HCT116 (cell line): ENCODE data around the gene ITGBL1. TPM values are rescaled to one million over a fixed set of nuclear protein-coding genes. Genes with fewer than 3 reads are reported as not detected.

Source experiments
- ATAC-seq: fragments of 200-7000 bp; cut with Tn5 transposase; 2 replicates; pipeline ENCODE4 v1.9.1; 2020; ENCODE audit warnings: mild to moderate bottlenecking, moderate library complexity
- BruUV-seq: library from RNA; stranded (reverse); fragments of 400-500 nt; replicated peaks from 2 replicates; lab custom pipeline; 2021; lab: Mats Ljungman, UMichigan
- CTCF ChIA-PET: fragments of 300-600 bp; sonication (Branson Sonifier 250); formaldehyde crosslinking; loops from one replicate; lab custom pipeline; 2021; ENCODE audit warnings: antibody characterized with exemption; lab: Charles Lee
- POLR2A ChIA-PET: fragments of 300-600, 350-600 bp; sonication (Branson Sonifier 250); formaldehyde crosslinking; loops from one replicate; lab custom pipeline; 2021; ENCODE audit warnings: antibody characterized with exemption; lab: Charles Lee
- RAD21 ChIA-PET, 2 experiments: fragments of 300-600 bp; sonication (Branson Sonifier 250); formaldehyde crosslinking; loops; one replicate each; lab custom pipeline; 2023; ENCODE audit warnings: low total read pairs in 2 of 2; ENCODE audit not compliant: uncharacterized antibody in 2 of 2, unreplicated experiment in 2 of 2, low non-redundant PET in 1 of 2; lab: Charles Lee
- DNase-seq: peaks from one replicate; pipeline ENCODE4 v3.0.0-alpha.2; 2010; ENCODE audit warnings: low read depth, low spot score
- H2AFZ ChIP-seq: fragments of 200-600 bp; shearing (Covaris generic), sonication (generic); 2 replicates; pipeline ENCODE4 v1.6.1; 2017; ENCODE audit warnings: low read depth, mixed run types, mixed read lengths, antibody characterized with exemption, low read length; ENCODE audit not compliant: poor library complexity, severe bottlenecking
- H3K27ac ChIP-seq: 2 replicates; pipeline ENCODE4 v1.5.1; 2012; ENCODE audit warnings: low read depth, low read length
- H3K27me3 ChIP-seq: fragments of 200-600 bp; sonication (generic); 2 replicates; pipeline ENCODE4 v1.6.1; 2016; ENCODE audit warnings: mixed run types, low read length, mixed read lengths; ENCODE audit not compliant: insufficient read depth
- H3K36me3 ChIP-seq, 2 experiments: fragments of 200-500 bp in 1 of 2; fragments of 200-600 bp in 1 of 2; sonication (Bioruptor generic) in 1 of 2; sonication (generic) in 1 of 2; 2 replicates each; pipeline versions ENCODE4 v1.5.1 to v1.6.1; 2014 to 2016; ENCODE audit warnings: low read length in 2 of 2, inconsistent platforms in 1 of 2, mixed read lengths in 1 of 2, mixed run types in 1 of 2; ENCODE audit not compliant: insufficient read depth in 2 of 2, control insufficient read depth in 1 of 2
- H3K4me1 ChIP-seq, 2 experiments: fragments of 200-600 bp in 1 of 2; sonication (generic) in 1 of 2; 2 replicates each; pipeline versions ENCODE4 v1.5.1 to v1.6.1; 2012 to 2017; ENCODE audit warnings: low read length in 2 of 2, inconsistent platforms in 1 of 2, mild to moderate bottlenecking in 1 of 2, mixed read lengths in 1 of 2, mixed run types in 1 of 2, moderate library complexity in 1 of 2; ENCODE audit not compliant: insufficient read depth in 2 of 2, control insufficient read depth in 1 of 2
- H3K4me2 ChIP-seq: fragments of 200-600 bp; sonication (generic); 2 replicates; pipeline ENCODE4 v1.6.1; 2017; ENCODE audit warnings: mixed run types, low read length, mixed read lengths
- H3K4me3 ChIP-seq, 2 experiments: fragments of 200-600 bp in 1 of 2; sonication (generic) in 1 of 2; replicated peaks in 1 of 2; 2 replicates each; pipeline ENCODE4 v1.5.1; 2011 to 2016; ENCODE audit warnings: low read length in 2 of 2, control low read depth in 1 of 2, low read depth in 1 of 2, mild to moderate bottlenecking in 1 of 2, mixed read lengths in 1 of 2, mixed run types in 1 of 2
- H3K79me2 ChIP-seq: fragments of 200-600 bp; sonication (generic); 2 replicates; pipeline ENCODE4 v1.6.1; 2017; ENCODE audit warnings: mild to moderate bottlenecking, mixed run types, low read length, moderate library complexity, mixed read lengths; ENCODE audit not compliant: insufficient read depth
- H3K9ac ChIP-seq: fragments of 200-600 bp; sonication (generic); 2 replicates; pipeline ENCODE4 v1.6.1; 2016; ENCODE audit warnings: low read length, mixed read lengths
- H3K9me2 ChIP-seq: fragments of 200-600 bp; sonication (generic), shearing (Covaris generic); 2 replicates; pipeline ENCODE4 v1.6.1; 2017; ENCODE audit warnings: mixed run types, mild to moderate bottlenecking, moderate library complexity; ENCODE audit not compliant: insufficient read depth
- H3K9me3 ChIP-seq, 2 experiments: fragments of 200-500 bp in 1 of 2; fragments of 200-600 bp in 1 of 2; sonication (Bioruptor generic) in 1 of 2; sonication (generic) in 1 of 2; 2 replicates each; pipeline ENCODE4 v1.6.1; 2014 to 2017; ENCODE audit warnings: low read length in 2 of 2, mixed read lengths in 2 of 2, inconsistent platforms in 1 of 2, low read depth in 1 of 2, mild to moderate bottlenecking in 1 of 2, mixed run types in 1 of 2, moderate library complexity in 1 of 2; ENCODE audit not compliant: control insufficient read depth in 1 of 2, insufficient read depth in 1 of 2
- H4K20me1 ChIP-seq: fragments of 200-600 bp; sonication (generic), shearing (Covaris generic); 2 replicates; pipeline ENCODE4 v1.6.1; 2017; ENCODE audit warnings: mixed run types, mild to moderate bottlenecking, moderate library complexity; ENCODE audit not compliant: insufficient read depth
- CBX3 ChIP-seq: IDR thresholded peaks from 2 replicates; pipeline ENCODE4 v1.6.1; 2012; ENCODE audit warnings: low read depth
- CEBPB ChIP-seq: IDR thresholded peaks from 2 replicates; pipeline ENCODE4 v1.6.1; 2012; ENCODE audit warnings: low read depth
- EGR1 ChIP-seq: IDR thresholded peaks from 2 replicates; pipeline ENCODE4 v1.6.1; 2012; ENCODE audit warnings: low read depth
- FOSL1 ChIP-seq: IDR thresholded peaks from 2 replicates; pipeline ENCODE4 v1.6.1; 2012; ENCODE audit warnings: low read depth
- JUND ChIP-seq: IDR thresholded peaks from 2 replicates; pipeline ENCODE4 v1.6.1; 2012
- POLR2A ChIP-seq: IDR thresholded peaks from 2 replicates; pipeline ENCODE4 v1.7.0; 2011; ENCODE audit warnings: borderline replicate concordance; ENCODE audit not compliant: insufficient read depth, insufficient read length; ENCODE audit errors: extremely low read depth
- POLR2AphosphoS5 ChIP-seq: IDR thresholded peaks from 2 replicates; pipeline ENCODE4 v1.6.1; 2011; ENCODE audit warnings: mild to moderate bottlenecking, low read depth, low read length, moderate library complexity
- RAD21 ChIP-seq: IDR thresholded peaks from 2 replicates; pipeline ENCODE4 v1.6.1; 2012; ENCODE audit warnings: low read depth, mild to moderate bottlenecking
- SP1 ChIP-seq: IDR thresholded peaks from 2 replicates; pipeline ENCODE4 v1.6.1; 2012; ENCODE audit warnings: low read depth
- SRF ChIP-seq: IDR thresholded peaks from 2 replicates; pipeline ENCODE4 v1.6.1; 2012; ENCODE audit warnings: low read depth
- TCF7L2 ChIP-seq: IDR thresholded peaks from 2 replicates; pipeline ENCODE4 v1.7.0; 2011; ENCODE audit warnings: borderline replicate concordance, inconsistent platforms; ENCODE audit not compliant: insufficient read depth, insufficient read length; ENCODE audit errors: extremely low read depth
- ZNF274 ChIP-seq: fragments of 200-500 bp; sonication (Bioruptor generic); IDR thresholded peaks from 2 replicates; pipeline ENCODE4 v1.6.1; 2014; ENCODE audit warnings: mild to moderate bottlenecking, low read depth, low read length, inconsistent platforms
- intact Hi-C: fragments of 100-400 bp; cut with micrococcal nuclease; formaldehyde crosslinking; loops from 2 replicates; pipeline ENCODE4 v1.10.0; 2022
- total RNA-seq: library from RNA; stranded (reverse); gene quantifications from one replicate; pipeline ENCODE4 v1.2.1, GENCODE V29; 2021; ENCODE audit not compliant: unreplicated experiment
- TF ChIP-seq, protein P1 (sequence below): IDR thresholded peaks from 2 replicates; pipeline ENCODE4 v1.6.1; 2012
- TF ChIP-seq, protein P2 (sequence below): IDR thresholded peaks from 2 replicates; pipeline ENCODE4 v1.6.1; 2011; ENCODE audit warnings: mild to moderate bottlenecking, low read length, moderate library complexity; ENCODE audit not compliant: insufficient replicate concordance; ENCODE audit errors: extremely low read depth
- TF ChIP-seq, protein P3 (sequence below): IDR thresholded peaks from 2 replicates; pipeline ENCODE4 v1.6.1; 2012; ENCODE audit warnings: low read depth
- TF ChIP-seq, protein P4 (sequence below), 3 experiments: fragments of 200-600 bp in 1 of 3; sonication (generic) in 1 of 3; IDR thresholded peaks in 2 of 3; conservative IDR thresholded peaks in 1 of 3; 2 replicates each; pipeline ENCODE4 v1.5.1; 2012 to 2017; ENCODE audit warnings: low read depth in 2 of 3, low read length in 2 of 3, antibody characterized with exemption in 1 of 3, borderline replicate concordance in 1 of 3, control low read depth in 1 of 3, mild to moderate bottlenecking in 1 of 3, mixed read lengths in 1 of 3, mixed run types in 1 of 3, moderate library complexity in 1 of 3; ENCODE audit not compliant: insufficient read depth in 1 of 3

The ITGBL1 gene
- total RNA-seq, 1 experiment from 2014 or later, result 0.66 TPM

DNA sequence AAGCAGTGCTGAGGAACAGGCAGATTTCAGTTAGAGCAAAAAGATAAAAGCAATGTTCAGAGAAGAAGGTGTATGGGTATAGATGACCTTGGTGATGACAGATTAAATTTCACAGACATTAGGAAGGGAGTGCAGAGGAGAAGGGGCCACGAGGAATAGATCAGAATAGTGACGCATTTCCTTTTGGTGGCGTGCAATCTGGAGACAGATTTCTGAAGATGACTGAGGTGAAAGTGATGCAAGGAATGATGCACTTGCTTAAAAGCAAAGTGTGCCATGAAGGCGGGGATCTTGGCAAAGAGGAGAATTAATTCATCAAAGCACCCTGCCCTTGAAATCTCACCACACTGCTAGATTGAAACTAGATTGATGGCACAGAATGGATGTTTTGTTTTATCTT, 202.4 kb downstream of the ITGBL1 start (continued):
- TF ChIP-seq CBX3 (no peak), SP1 (no peak)
- TF ChIP-seq, protein P1, sequence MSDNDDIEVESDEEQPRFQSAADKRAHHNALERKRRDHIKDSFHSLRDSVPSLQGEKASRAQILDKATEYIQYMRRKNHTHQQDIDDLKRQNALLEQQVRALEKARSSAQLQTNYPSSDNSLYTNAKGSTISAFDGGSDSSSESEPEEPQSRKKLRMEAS, result no peak
- TF ChIP-seq, protein P2, sequence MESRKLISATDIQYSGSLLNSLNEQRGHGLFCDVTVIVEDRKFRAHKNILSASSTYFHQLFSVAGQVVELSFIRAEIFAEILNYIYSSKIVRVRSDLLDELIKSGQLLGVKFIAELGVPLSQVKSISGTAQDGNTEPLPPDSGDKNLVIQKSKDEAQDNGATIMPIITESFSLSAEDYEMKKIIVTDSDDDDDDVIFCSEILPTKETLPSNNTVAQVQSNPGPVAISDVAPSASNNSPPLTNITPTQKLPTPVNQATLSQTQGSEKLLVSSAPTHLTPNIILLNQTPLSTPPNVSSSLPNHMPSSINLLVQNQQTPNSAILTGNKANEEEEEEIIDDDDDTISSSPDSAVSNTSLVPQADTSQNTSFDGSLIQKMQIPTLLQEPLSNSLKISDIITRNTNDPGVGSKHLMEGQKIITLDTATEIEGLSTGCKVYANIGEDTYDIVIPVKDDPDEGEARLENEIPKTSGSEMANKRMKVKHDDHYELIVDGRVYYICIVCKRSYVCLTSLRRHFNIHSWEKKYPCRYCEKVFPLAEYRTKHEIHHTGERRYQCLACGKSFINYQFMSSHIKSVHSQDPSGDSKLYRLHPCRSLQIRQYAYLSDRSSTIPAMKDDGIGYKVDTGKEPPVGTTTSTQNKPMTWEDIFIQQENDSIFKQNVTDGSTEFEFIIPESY, result no peak

DNA sequence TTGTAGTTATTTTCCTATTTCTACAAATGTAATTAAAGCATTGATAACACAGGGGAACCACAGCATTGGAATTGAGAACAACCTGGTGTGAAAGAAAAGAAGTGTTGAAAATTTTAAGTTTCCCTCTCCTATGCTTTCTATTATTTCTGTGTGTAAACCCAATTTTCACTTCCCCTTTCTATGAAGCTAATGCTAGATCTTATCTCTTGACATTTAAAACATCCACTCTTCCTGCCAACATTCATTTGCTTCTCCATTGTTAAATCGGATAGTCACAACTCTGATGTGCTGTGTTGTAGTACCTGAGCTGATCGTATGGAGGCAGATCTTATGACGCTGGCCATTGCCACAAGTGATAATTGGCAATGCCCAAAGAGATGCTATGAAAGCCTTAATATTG, 203.0 kb downstream of the ITGBL1 start:
- Histone ChIP-seq H3K9me3 (peaks cover 0 to 8% of the 10 kb centered on the region in 2 experiments; a peak in 1 of 4 replicates), H4K20me1 (no peaks in the 10 kb centered on the region), H3K36me3 (no peaks in the 10 kb centered on the region), H3K4me2 (no peak overlapping the region), H3K27me3 (no peaks in the 10 kb centered on the region), H3K4me3 (no peak overlapping the region), H3K4me1 (no peaks in the 10 kb centered on the region), H3K9me2 (no peaks in the 10 kb centered on the region), H2AFZ (no peak overlapping the region), H3K9ac (no peak overlapping the region), H3K79me2 (no peaks in the 10 kb centered on the region), H3K27ac (no peak overlapping the region)
- no TSS peak for BruUV-seq
- ATAC-seq, result no peak
- RAD21 ChIA-PET, result no interaction called here
- POLR2A ChIA-PET, result no interaction called here
- CTCF ChIA-PET, result no interaction called here
- no peak for DNase-seq
- intact Hi-C loops, result no loop called here
- TF ChIP-seq CEBPB, result no peak
- no peak for TF ChIP-seq JUND
- no peak for TF ChIP-seq SRF
- no peak for TF ChIP-seq TCF7L2
- no peak for TF ChIP-seq CBX3
- no peak for TF ChIP-seq EGR1
- TF ChIP-seq, protein P3, sequence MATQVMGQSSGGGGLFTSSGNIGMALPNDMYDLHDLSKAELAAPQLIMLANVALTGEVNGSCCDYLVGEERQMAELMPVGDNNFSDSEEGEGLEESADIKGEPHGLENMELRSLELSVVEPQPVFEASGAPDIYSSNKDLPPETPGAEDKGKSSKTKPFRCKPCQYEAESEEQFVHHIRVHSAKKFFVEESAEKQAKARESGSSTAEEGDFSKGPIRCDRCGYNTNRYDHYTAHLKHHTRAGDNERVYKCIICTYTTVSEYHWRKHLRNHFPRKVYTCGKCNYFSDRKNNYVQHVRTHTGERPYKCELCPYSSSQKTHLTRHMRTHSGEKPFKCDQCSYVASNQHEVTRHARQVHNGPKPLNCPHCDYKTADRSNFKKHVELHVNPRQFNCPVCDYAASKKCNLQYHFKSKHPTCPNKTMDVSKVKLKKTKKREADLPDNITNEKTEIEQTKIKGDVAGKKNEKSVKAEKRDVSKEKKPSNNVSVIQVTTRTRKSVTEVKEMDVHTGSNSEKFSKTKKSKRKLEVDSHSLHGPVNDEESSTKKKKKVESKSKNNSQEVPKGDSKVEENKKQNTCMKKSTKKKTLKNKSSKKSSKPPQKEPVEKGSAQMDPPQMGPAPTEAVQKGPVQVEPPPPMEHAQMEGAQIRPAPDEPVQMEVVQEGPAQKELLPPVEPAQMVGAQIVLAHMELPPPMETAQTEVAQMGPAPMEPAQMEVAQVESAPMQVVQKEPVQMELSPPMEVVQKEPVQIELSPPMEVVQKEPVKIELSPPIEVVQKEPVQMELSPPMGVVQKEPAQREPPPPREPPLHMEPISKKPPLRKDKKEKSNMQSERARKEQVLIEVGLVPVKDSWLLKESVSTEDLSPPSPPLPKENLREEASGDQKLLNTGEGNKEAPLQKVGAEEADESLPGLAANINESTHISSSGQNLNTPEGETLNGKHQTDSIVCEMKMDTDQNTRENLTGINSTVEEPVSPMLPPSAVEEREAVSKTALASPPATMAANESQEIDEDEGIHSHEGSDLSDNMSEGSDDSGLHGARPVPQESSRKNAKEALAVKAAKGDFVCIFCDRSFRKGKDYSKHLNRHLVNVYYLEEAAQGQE, result no peak
- no peak for TF ChIP-seq POLR2AphosphoS5
- no peak for TF ChIP-seq RAD21
- TF ChIP-seq, protein P2, result no peak
- no peak for TF ChIP-seq ZNF274
- no peak for TF ChIP-seq SP1
- no peak for TF ChIP-seq FOSL1
- TF ChIP-seq, protein P4, sequence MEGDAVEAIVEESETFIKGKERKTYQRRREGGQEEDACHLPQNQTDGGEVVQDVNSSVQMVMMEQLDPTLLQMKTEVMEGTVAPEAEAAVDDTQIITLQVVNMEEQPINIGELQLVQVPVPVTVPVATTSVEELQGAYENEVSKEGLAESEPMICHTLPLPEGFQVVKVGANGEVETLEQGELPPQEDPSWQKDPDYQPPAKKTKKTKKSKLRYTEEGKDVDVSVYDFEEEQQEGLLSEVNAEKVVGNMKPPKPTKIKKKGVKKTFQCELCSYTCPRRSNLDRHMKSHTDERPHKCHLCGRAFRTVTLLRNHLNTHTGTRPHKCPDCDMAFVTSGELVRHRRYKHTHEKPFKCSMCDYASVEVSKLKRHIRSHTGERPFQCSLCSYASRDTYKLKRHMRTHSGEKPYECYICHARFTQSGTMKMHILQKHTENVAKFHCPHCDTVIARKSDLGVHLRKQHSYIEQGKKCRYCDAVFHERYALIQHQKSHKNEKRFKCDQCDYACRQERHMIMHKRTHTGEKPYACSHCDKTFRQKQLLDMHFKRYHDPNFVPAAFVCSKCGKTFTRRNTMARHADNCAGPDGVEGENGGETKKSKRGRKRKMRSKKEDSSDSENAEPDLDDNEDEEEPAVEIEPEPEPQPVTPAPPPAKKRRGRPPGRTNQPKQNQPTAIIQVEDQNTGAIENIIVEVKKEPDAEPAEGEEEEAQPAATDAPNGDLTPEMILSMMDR (IDR thresholded peaks at IDR 0.05 in 2 of 3, conservative IDR thresholded peaks at IDR 0.05 in 1 of 3; ENCODE audit: borderline replicate concordance in 1 of 3, insufficient read depth in 1 of 3, low read depth in 2 of 3, low read length in 2 of 3), result no peak
- no peak for TF ChIP-seq POLR2A
